Activated B cell treated with CpG ODN at 0.5 μM for 24 hours (primary cell): ENCODE results near the gene RPP30. TPM values are rescaled to one million over a fixed set of nuclear protein-coding genes. Genes with fewer than 3 reads are reported as not detected.

ENCODE experiments used
- ATAC-seq: fragments of 200-7000 bp; cut with Tn5 transposase; one replicate; pipeline ENCODE4 v1.10.0; 2021; ENCODE audit warnings: low read depth, mild to moderate bottlenecking, moderate library complexity
- CTCF ChIA-PET: fragments of 350-600 bp; sonication (Branson Sonifier 250); formaldehyde crosslinking; loops from one replicate; lab custom pipeline; 2021; ENCODE audit warnings: antibody characterized with exemption; lab: Charles Lee
- POLR2A ChIA-PET: fragments of 350-600 bp; sonication (Branson Sonifier 250); formaldehyde crosslinking; loops from one replicate; lab custom pipeline; 2021; ENCODE audit warnings: antibody characterized with exemption; lab: Charles Lee
- DNase-seq: peaks from one replicate; pipeline ENCODE4 v3.0.0; 2022
- H3K27ac Mint-ChIP-seq: one replicate; pipeline ENCODE4 v1.8.0; 2020; ENCODE audit warnings: mixed read lengths
- H3K27me3 Mint-ChIP-seq: one replicate; pipeline ENCODE4 v1.8.0; 2021; ENCODE audit warnings: mixed read lengths
- H3K36me3 Mint-ChIP-seq: one replicate; pipeline ENCODE4 v1.8.0; 2021; ENCODE audit warnings: low read depth, mixed read lengths
- H3K4me1 Mint-ChIP-seq: one replicate; pipeline ENCODE4 v1.8.0; 2021; ENCODE audit warnings: mixed read lengths
- H3K4me3 Mint-ChIP-seq: one replicate; pipeline ENCODE4 v1.8.0; 2020; ENCODE audit warnings: mild to moderate bottlenecking, mixed read lengths
- H3K9me3 Mint-ChIP-seq: one replicate; pipeline ENCODE4 v1.8.0; 2020; ENCODE audit warnings: mixed read lengths
- CTCF ChIP-seq: fragments of 200-600 bp; IDR thresholded peaks from one replicate; pipeline ENCODE4 v1.8.0; 2022; ENCODE audit warnings: antibody characterized with exemption, mild to moderate bottlenecking
- intact Hi-C: fragments of 100-400 bp; cut with micrococcal nuclease; formaldehyde crosslinking; loops from one replicate; pipeline ENCODE4 v1.15.1; 2024
- total RNA-seq: library from RNA; stranded (reverse); gene quantifications from 2 replicates; pipeline ENCODE4 v1.2.3, GENCODE V29; 2022

Gene RPP30
- total RNA-seq, 1 donor from 2014 or later = 44.6 TPM

DNA sequence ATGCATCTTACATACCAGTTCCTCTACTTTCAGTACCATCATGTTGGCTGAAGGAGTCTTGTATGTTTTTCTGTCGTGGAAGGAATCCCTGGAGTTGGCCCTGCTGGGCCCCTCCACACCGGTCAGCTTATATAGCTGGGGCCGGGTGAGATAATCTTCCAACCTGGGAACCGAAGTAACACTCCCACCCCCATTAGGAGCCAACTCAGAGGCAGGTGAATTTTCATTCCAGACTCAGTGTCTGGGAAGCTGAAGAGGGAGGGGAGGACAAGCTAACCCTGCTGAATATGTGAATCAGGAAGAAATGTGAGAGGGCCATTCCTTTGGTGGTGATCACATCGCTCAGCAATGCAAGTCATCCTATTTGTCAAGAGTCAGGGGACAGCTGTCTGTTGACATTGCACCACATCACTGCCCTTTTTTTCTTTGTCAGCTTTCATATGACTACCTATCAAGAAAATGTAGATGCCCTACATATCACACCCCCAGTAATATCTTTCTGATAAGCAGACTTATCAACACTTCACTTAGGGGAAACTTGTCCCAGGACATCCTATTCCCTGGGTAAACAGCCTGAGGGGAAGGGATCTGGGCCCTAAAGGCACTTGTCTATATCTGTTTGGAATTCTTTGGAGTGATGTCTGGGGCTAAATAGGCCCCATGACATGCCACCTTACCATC, 49.4 kb downstream of the RPP30 start, which contains the start of gene ANKRD1:
ANKRD1 (minus strand) TSS at position 102 of the 681 bp plus-strand sequence; CDS start at position 42, 60 bp downstream.
- H3K9me3 Mint-ChIP-seq = no peaks in the 10 kb centered on the region
- no peak within 1 kb of the TSS for H3K27ac Mint-ChIP-seq
- H3K27me3 Mint-ChIP-seq = peaks cover 2% of the 10 kb centered on the region

DNA sequence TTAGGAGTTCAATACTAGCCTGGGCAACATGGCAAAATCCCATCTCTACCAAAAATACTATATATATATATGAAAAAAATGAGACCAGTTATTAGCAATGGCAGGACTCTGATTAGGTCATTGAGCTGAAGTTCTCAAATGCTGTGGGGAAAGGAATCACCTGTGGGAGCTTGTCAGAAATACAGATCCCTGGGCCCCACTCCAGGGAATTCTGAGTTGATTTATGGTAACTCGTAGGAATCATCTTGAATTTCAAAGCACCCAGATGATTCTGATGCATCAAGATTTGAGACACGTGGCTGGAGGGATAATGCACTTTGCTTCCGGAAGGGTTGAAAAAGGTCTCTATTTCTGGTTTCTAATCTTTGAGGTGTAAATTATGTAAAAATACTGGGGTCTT, 50.1 kb downstream of the RPP30 start:
- Mint-ChIP-seq H3K27ac (no peak overlapping the region), H3K27me3 (peaks cover 2% of the 10 kb centered on the region), H3K9me3 (no peaks in the 10 kb centered on the region), H3K36me3 (no peaks in the 10 kb centered on the region), H3K4me3 (no peak overlapping the region), H3K4me1 (peaks cover 7% of the 10 kb centered on the region)
- no peak for TF ChIP-seq CTCF
- CTCF ChIA-PET = interaction anchor here (0.9 to 2.0 kb wide), 2 partner anchors 10 to 85 kb away, joined by 3 to 7 read pairs; no protein-coding TSS in a partner anchor
- intact Hi-C loops = no loop called here
- no peak for DNase-seq
- ATAC-seq = no peak
- POLR2A ChIA-PET = no interaction called here

More for the DNA sequence above, 49.4 kb downstream of the RPP30 start, which contains the start of gene ANKRD1:
- H3K4me1 Mint-ChIP-seq = peaks cover 7% of the 10 kb centered on the region
- ChIA-PET POLR2A (no interaction called here), CTCF (interaction anchor here (0.9 to 1.8 kb wide), 2 partner anchors 9 to 85 kb away, joined by 4 to 6 read pairs; no protein-coding TSS in a partner anchor)
- intact Hi-C loops = no loop called here
- H3K36me3 Mint-ChIP-seq = no peaks in the 10 kb centered on the region
- no peak within 1 kb of the TSS for H3K4me3 Mint-ChIP-seq
- DNase-seq (no peak), ATAC-seq (no peak)
- TF ChIP-seq CTCF = no peak

GRCh38 chr10:90923111-90923731, 51.4 kb downstream of the RPP30 start:
- Mint-ChIP-seq H3K27me3 (peaks cover 2% of the 10 kb centered on the region), H3K4me3 (no peak overlapping the region), H3K9me3 (no peaks in the 10 kb centered on the region), H3K27ac (no peak overlapping the region), H3K4me1 (peaks cover 4% of the 10 kb centered on the region), H3K36me3 (no peaks in the 10 kb centered on the region)
- ChIA-PET CTCF (interaction anchor here (2.0 kb wide), 1 partner anchor 11 kb away, joined by 7 read pairs; no protein-coding TSS in a partner anchor), POLR2A (interaction anchor here (0.5 kb wide), 1 partner anchor 68 kb away, joined by 5 read pairs; no protein-coding TSS in a partner anchor)
- no peak for DNase-seq
- no peak for ATAC-seq
- TF ChIP-seq CTCF = no peak
- intact Hi-C loops = no loop called here

GRCh38 chr10:90924552-90924951, 52.8 kb downstream of the RPP30 start:
- no peaks in the 10 kb centered on the region for H3K36me3 Mint-ChIP-seq
- intact Hi-C loops = no loop called here
- ChIA-PET CTCF (no interaction called here), POLR2A (no interaction called here)
- H3K4me3 Mint-ChIP-seq = no peak overlapping the region
- H3K27ac Mint-ChIP-seq = no peak overlapping the region
- H3K4me1 Mint-ChIP-seq = no peaks in the 10 kb centered on the region
- no peaks in the 10 kb centered on the region for H3K9me3 Mint-ChIP-seq
- H3K27me3 Mint-ChIP-seq = peaks cover 2% of the 10 kb centered on the region
- DNase-seq (no peak), ATAC-seq (no peak)
- TF ChIP-seq CTCF = no peak
